GM18909 (cell line): ENCODE measurements around the gene CBX4.

ENCODE experiments used
- ATAC-seq: cut with Tn5 transposase; IDR thresholded peaks from one replicate; pipeline ENCODE4 v1.9.1; 2021; ENCODE audit warnings: mild to moderate bottlenecking; ENCODE audit not compliant: unreplicated experiment, poor library complexity

The CBX4 gene

DNA sequence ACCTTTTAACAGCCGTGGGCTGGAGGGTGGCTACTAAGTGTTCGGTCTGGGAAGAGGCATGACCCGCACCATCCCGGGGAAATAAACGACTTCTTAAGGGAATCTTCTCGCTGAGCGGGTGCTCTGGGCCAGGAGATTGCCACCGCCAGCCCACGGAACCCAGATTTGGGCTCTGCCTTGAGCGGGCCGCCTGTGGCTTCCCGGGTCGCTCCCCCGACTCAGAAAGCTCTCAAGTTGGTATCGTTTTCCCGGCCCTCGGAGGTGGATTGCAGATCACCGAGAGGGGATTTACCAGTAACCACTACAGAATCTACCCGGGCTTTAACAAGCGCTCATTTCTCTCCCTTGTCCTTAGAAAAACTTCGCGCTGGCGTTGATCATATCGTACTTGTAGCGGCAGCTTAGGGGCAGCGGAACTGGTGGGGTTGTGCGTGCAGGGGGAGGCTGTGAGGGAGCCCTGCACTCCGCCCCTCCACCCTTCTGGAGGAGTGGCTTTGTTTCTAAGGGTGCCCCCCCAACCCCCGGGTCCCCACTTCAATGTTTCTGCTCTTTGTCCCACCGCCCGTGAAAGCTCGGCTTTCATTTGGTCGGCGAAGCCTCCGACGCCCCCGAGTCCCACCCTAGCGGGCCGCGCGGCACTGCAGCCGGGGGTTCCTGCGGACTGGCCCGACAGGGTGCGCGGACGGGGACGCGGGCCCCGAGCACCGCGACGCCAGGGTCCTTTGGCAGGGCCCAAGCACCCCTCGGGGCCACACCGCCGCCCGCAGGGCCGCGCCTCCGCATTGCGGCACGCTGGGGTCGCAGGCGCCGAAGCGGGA lies 3.6 kb upstream of the CBX4 start:
- no peak for ATAC-seq

DNA sequence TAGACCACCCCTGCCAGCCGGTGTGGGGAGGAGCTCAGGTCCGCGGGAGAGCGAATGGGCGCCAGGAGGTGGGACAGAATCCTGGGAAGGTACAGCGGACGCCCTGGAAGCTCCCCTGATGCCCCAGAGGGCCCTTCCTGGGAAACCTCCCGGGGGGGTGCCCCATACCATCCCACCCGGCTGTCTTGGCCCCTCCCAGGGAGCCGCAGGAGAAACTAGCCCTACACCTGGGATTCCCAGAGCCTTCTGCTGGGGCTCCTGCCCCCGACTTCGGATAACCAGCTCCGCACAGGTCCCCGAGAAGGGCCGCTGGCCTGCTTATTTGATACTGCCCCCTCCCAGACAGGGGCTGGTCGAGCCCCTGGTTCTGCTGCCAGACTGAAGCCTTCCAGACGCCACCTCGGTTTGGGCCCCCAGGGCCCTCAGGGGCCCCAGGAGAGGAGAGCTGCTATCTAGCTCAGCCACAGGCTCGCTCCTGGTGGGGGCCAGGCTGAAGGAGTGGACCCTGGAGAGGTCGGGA lies 3.0 kb upstream of the CBX4 start:
- ATAC-seq: no peak

DNA sequence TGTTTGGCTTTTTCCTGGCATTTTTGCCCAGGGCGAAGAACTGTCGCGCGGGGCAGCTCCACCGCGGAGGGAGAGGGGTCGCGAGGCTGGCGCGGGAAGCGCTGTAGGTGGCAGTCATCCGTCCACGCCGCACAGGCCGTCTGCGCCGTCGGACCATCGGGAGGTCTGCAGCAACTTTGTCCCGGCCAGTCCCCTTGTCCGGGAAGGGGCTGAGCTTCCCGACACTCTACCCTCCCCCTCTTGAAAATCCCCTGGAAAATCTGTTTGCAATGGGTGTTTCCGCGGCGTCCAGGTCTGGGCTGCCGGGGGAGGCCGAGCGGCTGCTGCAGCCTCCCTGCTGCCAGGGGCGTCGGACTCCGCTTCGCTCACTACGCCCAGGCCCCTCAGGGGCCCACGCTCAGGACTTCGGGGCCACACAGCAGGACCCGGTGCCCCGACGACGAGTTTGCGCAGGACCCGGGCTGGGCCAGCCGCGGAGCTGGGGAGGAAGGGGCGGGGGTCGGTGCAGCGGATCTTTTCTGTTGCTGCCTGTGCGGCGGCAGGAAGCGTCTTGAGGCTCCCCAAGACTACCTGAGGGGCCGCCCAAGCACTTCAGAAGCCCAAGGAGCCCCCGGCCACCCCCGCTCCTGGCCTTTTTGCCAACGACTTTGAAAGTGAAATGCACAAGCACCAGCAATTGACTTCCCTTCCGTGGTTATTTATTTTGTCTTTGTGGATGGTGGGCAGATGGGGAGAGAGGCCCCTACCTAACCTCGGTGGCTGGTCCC lies 2.3 kb upstream of the CBX4 start:
- no peak for ATAC-seq

DNA sequence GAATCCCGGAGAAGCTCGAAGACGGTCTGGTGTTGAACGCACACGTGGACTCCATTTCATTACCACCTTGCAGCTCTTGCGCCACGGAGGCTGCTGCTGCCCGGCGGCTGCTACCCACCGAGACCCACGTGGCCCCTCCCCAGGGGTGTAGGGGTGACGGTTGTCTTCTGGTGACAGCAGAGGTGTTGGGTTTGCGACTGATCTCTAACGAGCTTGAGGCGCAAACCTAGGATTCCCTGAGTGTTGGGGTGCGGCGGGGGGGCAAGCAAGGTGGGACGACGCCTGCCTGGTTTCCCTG lies 1.7 kb upstream of the CBX4 start:
- ATAC-seq: no peak

DNA sequence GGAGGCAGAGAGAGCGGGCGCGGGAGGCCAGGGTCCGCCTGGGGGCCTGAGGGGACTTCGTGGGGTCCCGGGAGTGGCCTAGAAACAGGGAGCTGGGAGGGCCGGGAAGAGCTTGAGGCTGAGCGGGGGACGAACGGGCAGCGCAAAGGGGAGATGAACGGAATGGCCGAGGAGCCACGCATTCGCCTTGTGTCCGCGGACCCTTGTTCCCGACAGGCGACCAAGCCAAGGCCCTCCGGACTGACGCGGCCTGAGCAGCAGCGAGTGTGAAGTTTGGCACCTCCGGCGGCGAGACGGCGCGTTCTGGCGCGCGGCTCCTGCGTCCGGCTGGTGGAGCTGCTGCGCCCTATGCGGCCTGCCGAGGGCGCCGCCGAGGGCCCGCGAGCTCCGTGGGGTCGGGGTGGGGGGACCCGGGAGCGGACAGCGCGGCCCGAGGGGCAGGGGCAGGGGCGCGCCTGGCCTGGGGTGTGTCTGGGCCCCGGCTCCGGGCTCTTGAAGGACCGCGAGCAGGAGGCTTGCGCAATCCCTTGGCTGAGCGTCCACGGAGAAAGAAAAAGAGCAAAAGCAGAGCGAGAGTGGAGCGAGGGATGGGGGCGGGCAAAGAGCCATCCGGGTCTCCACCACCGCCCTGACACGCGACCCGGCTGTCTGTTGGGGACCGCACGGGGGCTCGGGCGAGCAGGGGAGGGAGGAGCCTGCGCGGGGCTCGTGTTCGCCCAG lies 1.2 kb upstream of the CBX4 start:
- ATAC-seq: no peak

DNA sequence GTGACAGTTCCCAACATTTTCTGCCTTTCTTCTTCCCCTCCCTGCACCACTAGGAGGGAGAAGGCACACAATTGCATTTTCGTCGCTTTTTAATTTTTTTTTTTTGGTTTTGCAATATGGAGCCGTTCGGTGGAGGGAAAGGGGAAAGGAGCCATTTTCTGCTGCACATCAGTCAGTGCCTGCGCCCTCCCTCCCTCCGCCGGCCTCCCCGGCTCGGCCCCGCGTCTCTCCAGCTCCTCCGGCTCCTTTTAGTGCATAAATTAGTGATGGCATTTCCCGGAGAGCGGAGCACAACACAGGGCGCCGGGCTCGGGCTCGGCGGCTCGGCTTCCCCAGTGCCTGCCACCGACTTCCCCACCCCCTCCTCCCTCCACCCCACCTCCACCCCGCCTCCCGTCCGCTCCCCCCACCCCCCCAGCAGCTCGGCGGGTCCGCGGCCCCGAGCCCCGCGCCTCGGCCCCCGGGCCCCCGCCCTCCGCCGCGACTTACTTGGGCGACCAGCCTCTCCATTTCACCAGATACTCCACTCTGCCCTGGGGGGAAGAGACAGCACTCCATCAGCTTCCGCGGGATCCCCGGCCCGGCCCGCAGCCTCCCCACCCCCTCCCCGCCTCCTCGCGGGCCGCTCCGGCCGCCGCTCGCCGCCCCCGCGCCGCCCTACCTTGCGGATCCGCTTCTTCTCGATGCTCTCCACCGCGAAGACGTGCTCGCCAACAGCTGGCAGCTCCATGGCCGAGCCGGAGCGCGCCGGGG lies 542 bp downstream of the CBX4 start:
- peak; percentile 22 for ATAC-seq

DNA sequence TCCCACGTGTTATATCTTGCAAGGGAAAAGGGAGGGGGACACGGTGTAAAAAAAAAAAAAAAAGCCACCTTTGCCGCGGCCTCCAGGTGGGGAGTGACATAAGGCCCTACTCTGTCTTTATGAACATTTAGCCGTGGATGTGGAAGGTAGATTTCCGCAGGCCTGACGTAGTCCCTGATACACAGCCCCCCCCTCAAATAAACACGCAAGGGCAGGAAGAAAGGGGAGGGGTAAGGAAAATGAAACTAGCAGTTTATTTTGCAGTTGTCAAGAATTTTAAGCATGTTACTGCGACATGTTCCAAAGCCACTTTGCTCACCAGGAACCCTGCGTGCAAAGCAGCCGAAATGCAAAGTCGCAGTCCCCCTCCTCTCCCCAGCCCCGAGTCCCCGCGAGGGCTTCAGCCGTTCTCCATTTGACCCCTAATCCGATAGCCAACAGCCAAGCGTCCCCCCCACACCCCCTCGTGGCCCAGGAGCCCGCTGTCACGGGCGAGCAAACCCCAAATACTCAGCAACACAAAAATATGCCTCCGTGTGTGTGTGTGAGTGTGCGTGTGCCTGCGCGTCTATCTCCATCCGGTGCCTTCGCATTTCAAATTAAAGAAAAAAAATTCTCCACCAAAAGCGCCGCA lies 1.2 kb downstream of the CBX4 start:
- ATAC-seq: no peak

DNA sequence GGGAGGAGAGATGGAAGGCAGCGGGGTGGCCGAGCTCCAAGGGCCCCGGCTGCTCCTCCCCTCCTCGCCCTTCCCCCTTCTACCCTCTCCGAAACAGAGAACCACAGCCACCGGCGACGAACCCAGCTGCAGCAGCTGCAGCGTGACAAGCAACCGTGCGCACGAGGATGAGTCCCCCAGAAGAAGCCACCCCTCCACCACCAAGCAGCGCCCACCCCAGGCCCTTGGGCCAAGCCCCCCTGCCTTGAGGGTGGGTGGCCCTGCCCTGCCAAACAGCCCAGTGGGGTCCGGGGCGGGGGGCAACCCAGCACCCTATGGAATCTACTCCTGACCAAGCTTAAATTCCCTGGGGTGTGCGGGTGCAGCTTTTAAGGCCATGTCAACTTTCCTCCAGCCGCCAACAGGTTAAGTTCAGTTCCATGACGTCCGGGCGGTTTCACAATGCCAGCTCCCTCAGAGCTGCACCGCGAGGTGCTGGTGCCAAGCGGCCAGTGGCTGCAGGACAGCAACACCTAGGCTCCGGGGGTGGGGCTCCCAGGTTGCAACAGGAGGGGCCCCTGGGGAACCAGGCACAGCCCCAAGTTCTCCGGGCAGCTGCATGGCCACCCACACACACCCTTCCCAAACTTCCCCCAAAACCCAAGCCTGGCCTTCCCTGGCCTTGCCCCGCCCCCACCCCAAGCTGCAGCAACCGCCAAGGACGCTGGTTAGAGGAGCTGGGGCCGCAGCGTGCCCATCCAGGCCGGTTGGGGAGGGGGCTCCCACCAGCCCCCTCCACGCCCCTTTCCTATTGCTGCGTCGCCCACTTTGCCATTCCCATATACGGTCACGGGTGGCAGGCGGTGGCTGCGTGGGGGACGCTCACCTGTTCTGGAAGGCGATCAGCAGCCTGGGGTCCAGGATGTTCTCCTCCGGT lies 2.0 kb downstream of the CBX4 start:
- peak; percentile 29 for ATAC-seq

DNA sequence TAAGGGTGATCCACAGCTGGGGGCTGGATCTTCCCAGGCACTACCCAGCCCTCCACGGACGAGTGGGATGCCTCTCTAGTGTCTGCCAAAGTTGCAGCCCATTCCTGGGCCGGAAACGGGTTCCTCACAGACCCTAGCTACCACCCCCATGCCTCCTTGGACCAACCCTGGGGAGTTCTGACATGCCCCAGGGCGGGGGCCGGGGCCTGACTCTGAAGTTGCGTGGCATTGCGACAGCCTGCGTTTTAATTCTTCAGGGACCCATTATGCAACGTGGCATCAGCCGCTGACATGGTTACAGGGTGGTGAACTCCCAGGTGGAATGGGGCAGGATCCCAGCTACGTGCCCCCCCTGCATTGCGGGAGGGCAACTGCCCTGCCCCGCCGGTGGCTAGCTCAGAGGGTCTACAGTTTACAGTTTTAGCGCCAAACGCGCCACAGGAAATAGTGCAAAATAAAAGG lies 2.7 kb downstream of the CBX4 start:
- no peak for ATAC-seq

DNA sequence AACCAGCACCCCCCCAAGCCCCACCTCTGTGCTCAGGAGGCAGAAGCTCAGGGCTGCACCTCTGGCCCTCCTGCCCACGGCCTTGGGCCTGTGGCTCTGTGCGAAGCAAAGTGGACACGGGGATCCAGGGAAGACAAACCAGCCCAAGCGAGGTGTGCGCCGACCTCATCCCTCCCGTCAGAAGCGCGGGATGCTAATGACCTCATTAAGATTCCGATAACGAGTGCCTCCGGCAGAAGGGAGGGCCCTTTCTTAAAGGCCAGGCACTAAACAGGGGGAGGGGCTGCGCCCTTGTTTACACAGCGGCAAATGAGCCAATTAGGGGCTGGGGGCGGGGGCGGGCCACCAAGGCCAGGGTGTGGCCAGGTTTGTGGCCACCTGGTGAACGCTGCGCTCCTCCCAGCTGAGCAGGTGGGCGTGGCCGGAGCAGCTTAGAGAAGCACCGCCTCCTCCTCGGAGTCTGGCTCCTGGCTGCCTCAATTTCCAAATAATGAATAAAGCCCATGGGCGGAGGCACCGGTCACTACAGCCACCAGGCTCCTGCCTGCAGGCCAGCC lies 3.2 kb downstream of the CBX4 start:
- ATAC-seq: no peak

DNA sequence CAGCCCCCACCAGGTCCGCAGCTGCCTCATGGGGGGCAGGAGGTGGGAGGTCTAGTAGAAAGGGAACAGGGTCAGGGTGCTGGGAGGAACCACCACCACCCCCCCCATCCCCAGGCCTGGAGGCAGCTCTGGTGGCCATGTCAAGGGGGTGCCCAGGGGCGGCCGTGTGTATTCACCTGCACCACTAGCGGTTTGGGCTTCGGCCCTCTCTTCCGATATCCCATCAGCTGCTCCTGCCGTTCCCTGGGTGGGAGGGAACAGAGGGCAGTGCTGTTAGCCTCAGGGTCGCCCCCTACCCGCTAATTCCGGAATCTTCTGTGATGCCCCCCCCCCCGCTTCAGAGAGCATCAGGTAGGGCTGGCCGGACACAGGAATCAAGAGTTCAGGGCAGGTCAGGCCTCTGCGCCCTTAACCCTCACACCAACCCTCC lies 3.8 kb downstream of the CBX4 start:
- no peak for ATAC-seq

DNA sequence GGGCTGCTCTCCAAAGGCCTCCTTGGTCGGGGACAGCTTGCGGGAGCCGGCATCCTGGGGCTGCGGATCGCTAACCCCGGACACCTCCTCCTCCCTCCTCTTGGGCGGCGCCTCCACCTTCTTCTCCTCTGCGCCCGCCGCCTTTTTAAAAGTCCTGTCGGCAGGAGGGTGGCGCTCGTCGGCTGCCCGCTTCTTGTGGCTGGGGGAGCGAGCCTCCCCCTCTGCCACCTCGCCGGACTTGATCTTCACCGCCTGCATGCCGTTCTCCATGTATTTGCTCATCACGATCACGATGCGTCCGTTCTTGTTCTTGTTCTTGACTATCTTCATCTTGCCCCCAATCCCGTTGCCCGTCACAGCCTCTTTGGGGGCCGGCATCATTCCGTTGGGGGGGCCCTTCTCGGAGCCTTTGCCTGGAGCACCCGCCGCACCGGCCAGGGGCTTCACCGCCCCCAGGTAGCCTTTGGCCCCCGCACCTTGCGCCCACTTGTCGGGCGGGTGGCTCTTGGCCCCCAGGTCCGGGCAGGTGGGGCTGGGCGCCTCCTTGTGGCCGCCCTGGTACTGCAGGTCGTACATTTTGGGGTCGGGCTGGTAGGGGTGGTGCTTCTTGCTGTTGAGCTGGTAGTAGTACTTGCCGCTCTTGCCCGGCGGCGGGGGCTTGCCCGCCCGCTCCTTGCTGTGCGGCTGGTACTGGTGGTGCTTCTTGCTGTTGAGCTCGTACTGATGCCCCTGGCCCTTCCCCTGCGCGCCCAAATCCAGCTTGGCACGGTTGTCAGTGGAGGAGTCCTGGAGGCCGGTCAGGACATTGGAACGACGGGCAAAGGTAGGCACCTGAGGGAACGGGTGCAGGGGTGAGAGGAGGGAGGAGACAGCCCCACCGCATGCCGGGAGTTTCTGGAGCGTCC lies 4.4 kb downstream of the CBX4 start:
- no peak for ATAC-seq

DNA sequence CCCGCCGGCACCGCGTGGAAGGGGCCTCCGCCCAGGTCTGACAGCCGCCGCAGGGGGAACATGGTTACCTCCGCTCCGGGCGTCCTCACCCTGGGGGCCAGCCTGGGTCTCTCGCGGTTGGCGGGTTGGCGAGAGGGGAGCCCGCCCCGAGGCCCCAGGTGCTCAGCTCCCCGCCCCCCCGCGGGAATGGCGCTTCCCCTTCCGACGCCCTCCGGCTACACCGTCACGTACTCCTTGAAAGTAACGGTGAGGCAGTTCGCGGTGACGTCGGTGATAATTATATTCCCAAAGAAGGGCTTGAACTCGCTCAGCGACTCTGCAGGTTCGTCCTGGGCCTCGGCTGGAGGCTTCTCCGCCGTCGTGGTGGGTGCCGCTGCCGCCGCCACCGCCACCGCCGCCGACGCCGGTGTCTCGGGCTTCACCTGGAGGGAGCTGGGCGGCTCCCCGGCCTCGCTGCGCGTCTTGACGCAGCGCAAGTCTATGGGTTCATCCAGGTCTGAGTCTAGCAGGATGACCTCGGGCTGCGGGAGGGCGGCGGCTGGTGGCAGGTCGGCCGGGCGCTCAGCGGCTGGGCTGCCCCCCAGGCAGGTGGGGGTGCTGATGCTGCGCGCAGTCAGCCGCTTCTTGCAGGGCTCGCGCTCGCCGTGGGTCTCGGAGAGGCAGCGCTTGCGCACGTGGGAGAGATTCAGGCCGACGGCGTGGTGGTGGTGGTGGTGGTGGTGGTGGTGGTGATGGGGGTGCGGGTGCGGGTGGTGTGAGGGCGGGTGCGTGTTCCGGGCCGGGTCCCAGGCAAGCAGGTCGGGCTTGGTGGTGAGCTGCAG lies 5.3 kb downstream of the CBX4 start:
- no peak for ATAC-seq

DNA sequence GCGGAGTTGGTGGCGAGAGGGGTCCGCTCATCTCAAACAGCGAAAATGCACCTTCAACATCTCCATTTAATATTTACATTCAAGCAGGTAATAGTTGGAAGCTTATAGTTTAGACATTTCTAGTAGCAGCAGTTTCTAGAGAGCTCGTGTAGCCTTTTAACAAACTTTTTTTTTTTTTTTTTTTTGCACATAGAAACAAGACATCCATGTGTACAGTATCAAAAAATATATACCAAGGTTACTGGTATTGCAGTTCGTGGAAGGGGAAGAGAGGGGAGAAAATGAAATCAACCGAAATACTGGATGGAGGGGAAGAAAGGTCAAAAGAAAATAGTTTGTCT lies 6.2 kb downstream of the CBX4 start:
- no peak for ATAC-seq

DNA sequence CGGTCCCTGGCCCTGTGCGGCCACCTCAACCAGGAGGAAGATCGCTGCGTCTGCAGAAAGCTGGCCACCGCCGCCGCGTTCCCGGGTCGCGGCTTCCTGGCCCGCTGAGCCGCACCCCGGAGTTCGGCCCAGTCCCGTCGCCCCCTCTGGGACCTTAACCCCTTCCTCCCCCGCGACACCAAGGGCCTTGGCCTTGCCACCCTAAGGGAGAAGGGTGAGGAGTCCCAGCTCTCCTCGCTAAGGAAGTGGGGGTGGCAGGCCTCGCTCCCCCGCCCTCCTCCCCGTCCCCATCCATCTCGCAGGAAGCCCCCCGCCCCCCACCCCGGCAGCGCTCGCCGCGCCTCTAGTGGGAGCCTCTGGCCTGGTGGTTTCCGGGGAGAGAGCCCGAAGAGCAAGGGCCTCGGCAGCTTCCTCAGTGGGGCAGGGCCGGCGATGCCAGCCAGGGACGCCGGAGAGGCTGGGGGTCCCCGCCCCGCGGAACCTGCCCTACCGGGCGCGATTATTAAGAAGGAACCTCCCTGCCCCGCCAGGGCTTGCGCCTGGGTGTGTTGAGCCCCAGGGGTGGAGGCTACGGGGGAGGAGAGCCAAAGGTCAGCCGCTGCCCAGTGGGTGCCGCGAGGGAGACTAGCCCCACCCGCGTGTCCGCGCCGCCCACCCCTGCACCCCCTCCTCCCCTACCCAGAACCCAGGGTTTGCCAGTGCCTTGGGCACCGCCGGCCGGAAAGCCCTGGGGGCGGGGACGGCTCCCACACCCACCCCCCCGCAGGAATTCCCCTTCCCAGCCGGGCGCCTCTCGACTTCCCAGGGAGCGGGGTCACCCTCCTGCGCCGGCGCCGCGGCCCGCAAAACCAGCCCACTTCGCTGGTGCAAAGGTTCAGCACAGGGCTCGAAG lies 6.8 kb downstream of the CBX4 start:
- ATAC-seq: no peak
